RWPE1 (cell line): Measurements from ENCODE around the gene DOCK4.

Source experiments
- CTCF ChIA-PET: fragments of 350-600 bp; sonication (Branson Sonifier 250); formaldehyde crosslinking; extraction: SDS; loops from one replicate; lab custom pipeline; 2021; lab: Yijun Ruan, JAX
- POLR2A ChIA-PET: fragments of 400-600 bp; formaldehyde crosslinking; extraction: SDS; loops from one replicate; lab custom pipeline; 2020; ENCODE audit warnings: antibody characterized with exemption; ENCODE audit not compliant: low non-redundant PET; lab: Yijun Ruan, JAX
- DNase-seq: peaks from one replicate; pipeline ENCODE4 v3.0.0; 2012; ENCODE audit warnings: low spot score
- H3K27ac ChIP-seq: fragments of 450-650 bp; 2 replicates; pipeline ENCODE4 v1.5.1; 2017
- CTCF ChIP-seq: fragments of 450-650 bp; conservative IDR thresholded peaks from 2 replicates; pipeline ENCODE4 v1.5.1; 2017; ENCODE audit warnings: low read depth, mild to moderate bottlenecking

DOCK4 gene

DNA sequence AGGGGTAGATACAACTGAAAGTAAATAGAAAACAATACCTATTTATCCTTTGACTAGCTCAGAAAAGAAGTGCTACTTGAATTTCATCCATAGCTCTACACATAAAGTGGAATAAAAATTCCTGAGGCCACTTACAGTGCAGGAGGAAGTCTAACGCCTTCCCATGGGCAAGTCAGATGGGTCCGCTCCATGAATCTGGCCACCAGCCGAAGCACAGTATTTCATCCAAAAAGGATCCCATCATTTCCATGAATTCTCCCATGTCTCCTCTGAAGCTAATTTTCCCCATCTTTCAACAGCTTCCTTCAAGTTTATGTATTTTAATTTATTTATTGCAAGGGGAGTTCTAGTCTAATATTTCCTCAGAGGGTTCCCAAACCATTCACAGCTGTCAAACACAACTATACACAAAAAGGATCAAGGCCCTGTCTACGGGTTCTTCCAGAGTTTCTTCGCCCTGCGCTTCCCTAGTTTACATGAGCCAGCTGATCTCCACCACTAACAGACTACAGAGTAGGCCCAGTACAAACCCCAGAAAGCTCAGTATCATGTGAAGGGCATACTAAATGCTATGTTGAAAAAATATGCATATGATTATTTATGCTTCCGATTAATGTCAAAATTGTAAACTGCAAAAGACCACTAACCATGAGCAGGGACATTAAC, 184.7 kb downstream of the DOCK4 start:
- CTCF ChIA-PET = no interaction called here
- no peak for TF ChIP-seq CTCF

GRCh38 chr7:112020800-112021199, 185.4 kb downstream of the DOCK4 start:
- TF ChIP-seq CTCF = no peak
- ChIA-PET CTCF (no interaction called here), POLR2A (interaction anchor here (0.7 kb wide), 1 partner anchor 123 kb away, joined by 3 read pairs; no protein-coding TSS in a partner anchor)
- no peak overlapping the region for H3K27ac ChIP-seq
- DNase-seq = no peak

More for the DNA sequence above, 184.7 kb downstream of the DOCK4 start:
- H3K27ac ChIP-seq = no peak overlapping the region
- no peak for DNase-seq
- POLR2A ChIA-PET = interaction anchor here (0.6 kb wide), 1 partner anchor 10 kb away, joined by 3 read pairs; no protein-coding TSS in a partner anchor

- no peak for TF ChIP-seq CTCF
- ChIA-PET POLR2A (interaction anchor here (0.7 kb wide), 1 partner anchor 124 kb away, joined by 3 read pairs; no protein-coding TSS in a partner anchor), CTCF (interaction anchor here (0.7 kb wide), 1 partner anchor 225 kb away, joined by 3 read pairs; no protein-coding TSS in a partner anchor)
- H3K27ac ChIP-seq = no peak overlapping the region
- no peak for DNase-seq
Measured at GRCh38 chr7:112019932-112020331, 186.3 kb downstream of the DOCK4 start.

DNA sequence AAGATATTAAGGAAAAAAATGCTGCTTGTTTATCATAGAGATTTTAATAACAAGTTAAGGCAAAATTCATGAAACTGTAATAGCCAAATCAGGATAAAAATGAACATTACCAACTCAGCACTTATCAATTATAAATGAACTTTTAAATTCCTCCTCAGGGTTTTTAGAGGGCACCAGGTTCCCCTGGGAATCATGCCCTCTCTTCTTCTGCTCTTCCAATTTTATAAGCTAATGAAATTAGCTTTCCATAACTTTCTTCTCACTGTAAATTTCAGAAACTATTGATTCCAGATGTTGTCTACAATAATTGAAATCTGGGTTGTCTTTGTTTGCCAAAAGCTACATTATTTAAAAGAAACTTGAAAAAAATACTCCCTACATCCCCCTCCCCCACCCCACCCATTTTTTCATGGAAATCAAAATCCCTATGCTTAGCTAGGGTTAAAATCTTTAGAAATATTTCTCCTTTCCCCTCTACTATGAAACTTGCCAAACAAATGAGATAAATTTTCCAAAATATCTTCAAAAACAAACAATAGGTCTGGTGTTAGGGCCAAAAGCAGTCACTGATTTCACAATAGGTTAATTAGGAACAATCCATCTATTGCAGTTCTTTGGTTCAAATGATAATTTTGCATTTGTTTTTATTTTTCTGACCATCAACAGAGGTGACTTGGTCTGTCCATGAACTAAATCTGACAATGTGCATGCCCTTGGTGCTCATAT, 187.7 kb downstream of the DOCK4 start:
- DNase-seq = no peak
- TF ChIP-seq CTCF = no peak
- H3K27ac ChIP-seq = no peak overlapping the region
- POLR2A ChIA-PET = no interaction called here
- CTCF ChIA-PET = no interaction called here

DNA sequence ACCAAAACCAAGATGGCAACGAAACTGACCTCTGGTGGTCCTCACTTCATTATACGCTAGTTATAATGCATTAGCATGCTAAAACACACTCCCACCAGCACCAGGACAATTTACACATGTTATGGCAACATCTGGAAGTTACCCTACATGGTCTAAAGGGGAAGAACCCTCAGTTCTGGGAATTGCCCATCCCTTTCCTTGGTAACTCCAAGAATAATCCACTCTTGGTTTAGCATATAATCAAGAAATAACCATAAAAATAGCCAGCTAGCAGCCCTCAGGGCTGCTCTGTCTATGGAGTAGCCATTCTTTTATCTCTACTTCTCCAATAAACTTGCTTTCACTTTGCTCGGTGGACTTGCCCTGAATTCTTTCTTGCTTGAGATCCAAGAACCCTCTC, 191.1 kb downstream of the DOCK4 start:
- no peak for TF ChIP-seq CTCF
- ChIA-PET POLR2A (no interaction called here), CTCF (interaction anchor here (1.0 kb wide), 1 partner anchor 261 kb away, joined by 3 read pairs; no protein-coding TSS in a partner anchor)
- no peak overlapping the region for H3K27ac ChIP-seq
- no peak for DNase-seq

GRCh38 chr7:112014347-112014746, 191.9 kb downstream of the DOCK4 start:
- POLR2A ChIA-PET = no interaction called here
- CTCF ChIA-PET = no interaction called here
- H3K27ac ChIP-seq = no peak overlapping the region
- DNase-seq = no peak
- TF ChIP-seq CTCF = no peak
